OCI-M2 (cell line): Measurements from ENCODE around the gene KCNT2.
"Not testable (repeated sequence)": the region's sequence is repeated elsewhere in the genome, so short reads cannot be mapped to it uniquely, and the experiment has no call there.

Source experiments
- DNase-seq: peaks from one replicate; lab custom pipeline; 2025; ENCODE audit not compliant: unreplicated experiment; lab: John Stamatoyannopoulos, UW

Gene KCNT2

DNA sequence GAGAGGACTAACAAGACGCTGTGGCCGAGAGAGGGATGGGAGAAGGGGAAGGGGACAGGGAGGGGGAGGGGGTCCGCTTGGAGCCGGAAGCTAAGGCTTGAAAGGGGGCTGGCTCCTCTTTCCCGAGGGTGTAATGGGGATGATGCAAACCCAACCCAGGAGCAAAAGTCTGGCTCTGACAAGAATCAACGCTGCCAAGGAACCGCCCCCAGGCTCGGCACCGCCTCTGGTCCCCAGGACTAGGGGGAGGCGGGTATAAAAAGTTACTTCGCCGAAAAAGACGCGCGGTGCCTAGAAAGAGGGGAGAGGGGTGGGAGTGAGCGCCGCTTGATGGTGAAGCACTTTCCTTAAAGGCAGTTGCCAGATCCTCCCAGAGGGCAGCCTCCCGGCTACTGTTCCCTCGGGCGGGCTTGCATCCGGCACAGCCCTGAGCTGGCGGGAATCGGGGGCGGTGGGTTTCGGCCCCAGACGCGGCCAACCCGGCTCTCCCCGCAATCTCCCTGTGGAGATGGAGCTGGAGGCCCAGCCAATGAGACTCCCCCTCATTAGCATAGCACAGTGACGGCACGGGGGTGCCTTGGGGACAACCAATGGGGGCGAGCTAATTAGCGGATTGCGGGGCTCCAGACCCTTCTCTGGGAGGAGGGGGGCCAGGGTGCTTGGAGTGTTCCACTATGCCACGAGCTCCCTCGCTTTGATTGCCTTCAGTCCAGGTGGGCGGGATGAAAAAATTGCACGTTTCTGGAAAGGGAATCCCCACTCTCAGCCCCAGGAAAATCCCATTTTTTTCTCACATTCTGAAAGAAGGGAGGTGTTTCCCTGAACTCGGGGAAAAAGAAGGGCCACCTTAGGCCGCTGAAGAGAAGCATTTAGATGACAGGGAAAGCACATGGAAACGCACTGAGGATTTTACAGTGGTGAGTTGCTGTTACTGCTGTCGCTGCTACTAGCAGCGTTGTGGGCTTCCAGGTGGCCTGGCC, at the start of gene KCNT2:
TSS of gene KCNT2 (minus strand) at position 51 of the 980 bp plus-strand sequence. CDS start 131 bp downstream, outside the sequence.
- DNase-seq, result peak; percentile 50

DNA sequence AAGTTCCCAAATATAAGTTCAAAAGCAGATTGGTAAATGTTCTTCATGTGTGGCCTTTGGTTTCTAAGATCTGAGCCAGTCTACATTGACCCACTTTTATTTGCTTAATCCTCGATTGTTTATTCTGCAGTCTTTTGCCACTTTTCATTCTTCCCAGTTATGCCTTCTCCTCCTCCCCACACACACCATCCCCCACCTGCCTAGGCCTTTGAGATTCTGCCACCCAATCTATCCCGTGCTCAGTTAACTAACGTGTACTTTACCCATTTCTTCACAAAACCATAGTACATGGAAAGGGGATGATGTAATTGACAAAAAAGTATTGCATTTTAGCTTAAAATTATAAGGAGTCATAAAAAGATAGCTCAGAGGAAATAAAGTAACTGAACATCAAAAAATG, 47.3 kb upstream of the KCNT2 start:
- no peak for DNase-seq

DNA sequence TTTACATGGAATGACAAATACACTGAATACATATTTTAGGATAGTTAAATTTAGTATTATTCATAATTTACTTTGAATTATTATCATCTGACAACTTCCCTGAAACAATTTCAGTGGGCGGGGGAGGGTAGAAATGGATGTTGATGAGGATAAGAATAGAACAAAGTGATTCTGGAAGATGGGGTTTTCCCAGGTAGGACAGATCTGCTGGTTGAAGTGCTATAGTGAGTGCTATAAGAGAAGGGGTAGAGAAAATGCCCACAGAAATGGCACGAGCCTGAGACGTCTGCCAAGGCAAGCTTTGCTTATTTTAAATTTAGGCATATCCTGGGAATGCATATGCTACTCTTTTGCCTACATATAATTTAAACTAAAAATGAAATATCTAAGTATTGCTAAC, 46.8 kb upstream of the KCNT2 start:
- DNase-seq, result no peak

DNA sequence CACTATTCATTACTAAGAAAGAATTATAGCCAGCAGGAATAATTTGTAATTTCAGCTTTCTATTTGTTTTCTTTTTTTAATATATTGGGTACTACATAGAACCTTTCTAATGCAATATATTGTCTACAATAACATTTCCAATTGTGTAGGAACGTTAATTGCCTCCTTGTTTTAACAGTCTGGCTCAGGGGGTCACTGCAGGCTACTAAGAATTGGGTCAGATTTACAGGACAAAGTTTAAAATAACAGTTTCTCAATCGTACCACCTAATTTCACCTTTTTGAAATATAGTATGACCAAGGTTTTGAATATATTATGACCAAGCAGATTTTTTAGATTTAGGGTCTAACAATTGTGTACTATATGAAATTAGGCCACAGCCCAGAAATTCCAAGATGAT, 46.0 kb upstream of the KCNT2 start:
- DNase-seq, result no peak

DNA sequence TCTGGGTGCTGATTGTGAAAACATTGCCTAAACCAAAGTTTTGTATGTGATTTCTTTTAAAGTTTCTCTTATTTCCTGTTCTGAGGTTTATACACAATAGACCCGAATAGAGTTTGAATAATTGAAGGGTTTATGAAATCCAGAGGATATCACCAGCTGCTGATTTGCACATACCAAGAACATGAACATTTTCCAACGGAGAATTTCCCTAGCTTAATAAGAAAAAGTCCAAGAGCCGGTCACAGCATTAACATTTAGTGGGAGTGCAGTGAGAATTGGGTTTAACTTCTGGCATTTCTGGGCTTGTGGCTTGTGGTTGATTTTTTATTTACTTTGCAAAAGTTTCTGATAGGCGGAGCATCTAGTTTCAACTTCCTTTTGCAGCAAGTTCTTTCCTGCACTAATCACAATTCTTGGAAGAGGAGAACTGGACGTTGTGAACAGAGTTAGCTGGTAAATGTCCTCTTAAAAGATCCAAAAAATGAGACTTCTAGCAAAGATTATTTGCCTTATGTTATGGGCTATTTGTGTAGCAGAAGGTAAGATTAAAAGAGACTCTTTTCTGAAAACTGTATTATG, 43.5 kb upstream of the KCNT2 start, which contains the start of gene CFH:
TSS of gene CFH (plus strand) at position 407 of the 579 bp plus-strand sequence. CDS start at position 482, 75 bp downstream.
- peak; percentile 12 for DNase-seq

DNA sequence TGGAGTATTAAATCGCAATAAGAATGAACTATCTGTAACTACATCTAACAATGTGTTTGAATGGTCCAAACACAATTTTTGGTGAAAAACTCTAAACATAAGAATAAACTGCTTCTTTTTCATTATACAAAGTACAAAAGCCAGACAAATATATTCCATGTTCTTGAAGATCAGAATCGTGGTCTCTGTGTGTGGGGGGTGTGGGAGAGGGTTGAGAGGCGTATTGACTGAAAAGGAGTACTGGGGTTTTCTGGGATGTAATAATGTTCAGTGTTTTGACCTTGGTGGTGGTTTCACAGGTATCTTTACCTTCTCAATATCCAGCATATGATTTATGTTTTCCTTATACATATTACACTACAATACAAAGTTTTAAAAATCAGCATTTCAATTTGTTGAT, 42.8 kb upstream of the KCNT2 start:
- DNase-seq, result no peak

DNA sequence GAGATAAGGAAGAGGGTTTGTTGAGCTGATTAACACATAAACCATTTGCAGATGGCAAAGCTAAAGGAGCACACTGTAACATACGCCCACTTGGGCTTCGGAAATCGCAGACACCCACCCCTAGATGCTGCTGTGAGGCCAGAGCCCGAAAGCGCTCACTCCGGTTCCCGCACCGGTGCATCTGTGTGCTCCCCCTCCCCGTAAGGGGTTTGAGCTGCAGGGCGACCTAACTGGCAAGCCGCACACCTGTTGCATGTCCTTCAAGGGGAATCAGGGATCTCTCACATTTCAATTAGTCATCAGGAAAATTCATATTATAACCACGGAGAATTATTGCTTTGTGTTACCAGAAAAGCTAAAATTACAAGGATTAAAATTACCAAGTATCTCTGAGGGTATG, 42.2 kb upstream of the KCNT2 start:
- DNase-seq, result no peak

DNA sequence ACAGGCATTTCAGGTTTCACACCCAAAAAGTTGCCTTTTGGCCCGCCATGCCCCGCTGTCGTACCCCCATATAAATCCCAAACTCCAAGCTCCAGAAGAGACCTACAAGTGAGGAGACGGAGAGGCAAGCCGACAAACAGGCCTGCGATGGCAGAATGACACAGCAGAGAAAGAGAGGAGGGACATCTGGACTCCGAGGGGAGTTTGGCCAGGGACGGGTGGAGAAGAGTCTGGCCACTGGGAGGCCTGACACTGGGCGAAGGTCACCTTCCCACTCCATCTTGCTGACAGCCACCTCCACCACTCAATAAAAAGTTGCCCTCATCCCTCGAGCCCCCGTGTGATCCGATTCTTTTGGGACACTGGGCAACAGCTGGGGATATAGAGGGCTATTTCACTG, 41.8 kb upstream of the KCNT2 start:
- DNase-seq, result no peak

DNA sequence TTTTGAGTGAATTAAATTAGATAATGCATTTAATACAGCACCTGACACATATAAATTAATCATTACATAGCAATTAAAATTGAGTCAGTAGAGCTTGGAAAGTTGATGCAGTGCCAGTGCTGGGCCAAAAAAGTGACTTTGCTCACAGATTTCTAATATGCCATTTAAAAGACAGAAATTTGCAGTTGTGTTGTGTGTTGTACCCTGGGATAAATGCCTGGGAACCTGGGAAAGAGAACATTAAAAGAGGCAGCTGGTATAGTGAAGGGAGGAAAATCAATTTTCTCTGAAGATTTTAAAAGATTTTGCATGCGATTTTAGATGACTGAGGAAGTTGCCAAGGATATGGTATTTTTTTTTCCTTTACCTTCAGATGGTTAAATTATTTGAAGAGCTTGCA, 32.7 kb upstream of the KCNT2 start:
- no peak for DNase-seq

DNA sequence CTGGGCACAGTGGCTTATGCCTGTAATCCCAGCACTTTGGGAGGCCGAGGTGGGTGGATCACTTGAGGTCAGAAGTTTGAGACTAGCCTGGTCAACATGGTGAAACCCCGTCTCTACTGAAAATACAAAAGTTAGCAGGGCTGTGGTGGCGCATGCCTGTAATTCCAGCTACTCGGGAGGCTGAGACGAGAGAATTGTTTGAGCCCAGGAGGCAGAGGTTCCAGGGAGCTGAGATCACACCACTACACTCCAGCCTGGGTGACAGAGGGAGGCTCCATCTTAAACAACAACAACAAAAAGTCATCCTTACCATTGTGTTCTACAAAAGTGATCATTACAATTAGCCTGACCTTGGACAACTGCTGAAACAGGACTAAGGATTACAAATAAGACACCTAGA, 31.1 kb upstream of the KCNT2 start:
- DNase-seq, result not testable (repeated sequence)

DNA sequence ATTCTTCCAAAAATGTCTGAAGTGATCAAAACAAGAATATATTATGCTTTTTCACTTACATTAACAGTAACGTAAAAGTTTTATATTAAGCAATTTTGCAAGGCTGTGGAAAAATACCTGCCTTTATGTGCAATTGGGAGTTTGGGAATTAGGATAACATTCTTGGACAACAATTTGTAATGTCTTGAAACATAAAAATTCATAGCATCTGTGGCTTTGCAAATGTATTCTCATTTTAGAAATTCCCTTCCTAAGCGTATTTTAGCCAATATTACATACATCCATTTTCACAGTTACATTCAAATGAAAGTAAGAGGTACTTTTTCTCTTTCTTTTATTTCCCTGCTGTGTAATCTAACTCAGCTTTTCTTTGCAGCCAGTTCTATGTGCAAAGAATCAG, 30.2 kb upstream of the KCNT2 start:
- DNase-seq, result no peak

DNA sequence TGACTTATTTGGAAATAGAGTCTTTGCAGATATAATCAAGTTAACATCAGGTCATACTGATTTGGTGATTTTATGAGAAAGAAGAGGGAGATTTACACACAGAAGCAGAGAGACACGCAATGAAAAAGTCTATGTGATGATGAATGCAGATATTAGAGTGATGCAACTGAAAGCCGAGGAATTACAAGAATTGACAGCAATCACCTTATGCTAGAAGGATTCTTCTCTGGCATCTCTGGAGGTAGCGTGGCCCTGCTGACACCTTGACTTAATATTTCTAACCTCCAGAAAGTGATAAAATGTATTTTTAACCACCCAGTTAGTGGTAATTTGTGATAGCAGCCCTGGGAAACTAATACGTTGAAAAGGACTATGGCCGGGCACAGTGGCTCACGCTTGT, 29.4 kb upstream of the KCNT2 start:
- DNase-seq, result no peak

DNA sequence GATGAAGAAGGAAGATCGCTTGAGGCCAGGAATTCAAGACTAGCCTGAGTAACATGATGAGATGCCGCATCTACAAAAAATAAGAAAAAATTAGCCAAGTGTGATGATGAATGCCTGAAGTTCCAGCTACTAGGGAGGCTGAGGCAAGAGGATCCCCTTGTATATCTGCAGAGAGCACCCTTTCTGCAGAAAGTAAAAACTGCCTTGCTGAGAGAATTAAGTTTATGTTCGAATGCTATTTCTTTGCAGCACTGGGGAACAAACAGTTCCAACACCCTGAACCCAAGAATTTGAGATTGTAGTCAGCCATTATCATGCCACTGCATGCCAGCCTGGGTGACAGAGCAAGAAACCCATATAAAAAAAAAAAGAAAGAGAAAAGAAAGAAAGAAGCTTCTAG, 20.6 kb upstream of the KCNT2 start:
- no peak for DNase-seq

DNA sequence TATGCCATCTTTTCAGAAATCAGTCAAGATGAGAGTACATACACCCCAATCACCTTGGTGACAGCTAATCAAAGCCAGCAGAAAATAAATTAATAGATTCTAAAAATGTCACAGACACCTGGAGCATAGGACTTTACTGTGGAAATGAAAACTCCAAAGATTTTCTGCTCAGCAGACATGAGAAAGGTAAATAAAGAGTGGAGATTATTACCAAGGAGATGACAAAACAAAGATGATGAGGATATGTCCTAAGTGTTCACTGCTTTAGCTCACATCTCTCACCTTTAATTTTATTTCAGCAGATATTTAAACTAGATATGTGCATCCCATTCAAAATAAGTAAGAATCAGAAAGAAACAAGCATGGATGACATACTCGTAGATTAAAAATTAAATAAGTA, 14.8 kb upstream of the KCNT2 start:
- DNase-seq, result no peak

DNA sequence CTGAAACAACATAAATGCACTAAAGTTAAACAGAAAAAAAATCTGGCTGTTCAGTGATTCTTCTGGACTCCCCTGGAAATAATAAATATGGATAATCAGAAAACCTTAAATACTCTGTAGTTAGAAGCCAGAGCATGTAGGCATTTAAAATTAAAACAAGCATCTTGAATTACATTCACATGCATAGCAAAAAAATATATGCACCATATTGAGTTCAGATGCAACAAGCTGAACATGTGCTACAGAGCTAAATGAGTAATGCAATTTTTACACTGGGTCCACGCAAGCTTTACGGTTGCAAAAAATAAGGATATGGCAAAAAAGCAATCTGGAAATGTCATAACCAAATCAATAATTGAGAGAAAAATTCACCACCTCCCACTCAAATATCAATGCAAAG, 11.5 kb upstream of the KCNT2 start:
- no peak for DNase-seq

DNA sequence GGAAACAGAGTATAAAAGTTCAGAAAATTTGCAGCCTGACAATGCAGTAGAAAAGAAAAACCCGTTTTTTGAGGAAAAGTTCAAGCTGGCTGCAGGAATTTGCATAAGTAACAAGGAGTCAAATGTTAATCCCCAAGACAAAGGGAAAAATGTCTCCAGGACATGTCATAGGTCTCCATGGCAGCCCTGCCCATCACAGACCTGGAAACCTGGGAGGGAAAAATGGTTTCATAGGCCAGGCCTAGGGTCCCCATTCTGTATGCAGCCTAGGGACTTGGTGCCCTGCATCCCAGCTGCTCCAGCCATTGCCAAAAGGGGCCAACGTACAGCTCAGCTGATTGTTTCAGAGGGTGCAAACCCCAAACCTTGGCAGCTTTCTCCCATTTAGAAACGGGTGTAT, 3.6 kb upstream of the KCNT2 start:
- DNase-seq, result no peak

DNA sequence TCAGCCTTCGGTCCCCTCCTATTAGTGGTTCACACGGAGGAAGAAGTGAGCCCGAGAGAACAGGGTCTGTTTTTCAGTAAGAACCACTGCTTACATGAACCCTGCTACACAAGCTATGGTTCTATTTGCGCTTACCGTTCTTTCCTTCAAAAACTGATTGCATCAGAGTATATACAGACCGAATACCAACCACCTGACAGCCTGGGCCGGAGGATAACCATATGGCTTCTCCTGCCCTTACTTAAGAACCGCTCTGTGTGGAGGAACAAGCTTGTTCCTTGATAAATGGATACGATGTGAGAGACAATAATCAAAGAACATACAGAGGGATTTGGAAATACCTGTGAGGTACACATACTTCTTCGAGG, 1.1 kb upstream of the KCNT2 start:
- no peak for DNase-seq

DNA sequence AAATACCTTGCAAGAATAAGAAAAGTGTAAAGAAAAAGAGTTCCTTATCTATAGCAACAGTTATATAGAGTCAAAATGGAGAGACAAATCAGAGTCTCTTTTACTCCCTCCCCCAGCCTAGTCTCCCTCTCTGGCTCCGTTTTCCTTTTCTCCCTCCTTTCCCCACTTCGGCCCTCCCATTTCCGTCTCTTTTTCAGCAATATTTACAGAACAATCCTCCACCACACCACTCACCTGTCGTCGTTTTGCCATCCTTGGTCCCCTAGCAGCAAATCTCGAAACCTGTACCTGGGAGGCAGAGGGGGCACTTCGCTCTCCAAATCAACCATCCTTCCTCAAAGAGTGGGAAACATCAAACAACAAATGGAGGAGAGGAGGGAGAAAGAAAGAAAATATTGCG, 259 bp downstream of the KCNT2 start:
- DNase-seq, result no peak

DNA sequence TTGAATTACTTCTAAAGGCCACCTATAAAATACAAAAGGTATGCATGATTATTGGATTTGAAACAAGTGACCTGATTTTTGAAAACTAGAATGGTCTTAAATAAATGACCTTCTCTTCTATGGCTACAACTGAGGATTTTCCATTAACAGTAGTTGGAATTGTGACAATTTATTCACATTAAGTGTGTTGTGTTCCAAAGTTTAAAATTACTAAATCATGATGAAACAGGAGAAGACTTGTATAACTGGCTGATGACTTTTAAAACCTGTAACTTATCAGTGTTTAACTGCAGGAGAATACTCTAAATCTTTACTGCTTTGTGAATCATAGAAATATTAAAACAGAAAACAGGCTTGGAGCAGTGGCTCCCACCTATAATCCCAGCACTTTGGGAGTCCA, 4.6 kb downstream of the KCNT2 start:
- DNase-seq, result no peak

DNA sequence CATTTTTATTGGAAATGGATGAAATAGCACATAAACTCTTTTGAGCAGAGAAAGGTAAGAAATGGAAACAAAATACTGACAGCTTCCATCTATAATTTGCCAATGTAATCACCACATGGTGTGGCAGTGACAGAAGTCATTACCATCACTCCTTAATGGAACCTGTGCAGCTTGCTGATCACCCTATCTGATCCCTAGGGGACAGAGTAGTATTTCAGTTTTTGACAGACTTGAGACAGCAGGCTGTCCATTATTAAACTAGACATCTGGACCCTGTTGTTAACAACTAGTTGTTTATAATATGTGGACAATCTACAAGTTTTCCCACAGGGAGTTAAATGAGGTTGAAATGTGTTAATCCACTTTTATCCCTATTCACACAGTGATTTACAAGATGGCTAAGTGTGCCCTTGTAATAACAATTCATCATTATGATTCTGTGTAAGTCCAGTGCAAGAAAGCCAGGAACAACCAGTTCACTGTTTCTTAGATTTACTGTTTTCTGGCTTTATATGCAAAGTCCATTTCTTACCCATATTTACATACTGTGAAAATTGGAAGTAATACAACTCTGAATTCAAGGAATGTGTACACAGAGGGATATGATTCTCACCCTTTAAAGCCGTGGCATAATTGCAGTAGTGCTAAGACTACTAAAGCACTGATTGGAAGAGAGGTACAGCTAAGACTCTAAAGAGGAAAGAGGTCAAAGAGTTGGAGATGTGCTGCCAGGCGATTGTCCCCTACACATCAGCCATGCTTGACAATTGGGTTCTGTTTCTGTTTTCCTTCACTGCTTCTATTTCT, 9.1 kb downstream of the KCNT2 start:
- no peak for DNase-seq

DNA sequence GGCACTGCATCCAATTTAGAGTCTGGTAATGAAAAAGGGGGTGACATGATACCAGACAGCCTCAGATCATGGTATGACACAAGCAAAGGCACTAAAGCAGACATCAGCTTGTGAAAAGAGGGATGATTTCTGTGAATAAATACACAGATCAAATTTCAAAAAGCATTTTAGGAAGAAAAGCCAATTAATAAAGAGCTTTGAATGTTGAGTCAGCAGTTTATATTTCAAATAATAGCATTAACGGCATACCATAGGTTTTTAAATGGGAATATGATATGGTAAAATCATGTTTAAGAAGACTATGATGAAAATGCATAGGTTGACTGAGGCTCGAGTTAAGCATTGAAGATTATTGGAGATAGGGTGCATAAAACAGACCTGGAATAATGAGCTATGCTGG, 13.5 kb downstream of the KCNT2 start:
- DNase-seq, result no peak

DNA sequence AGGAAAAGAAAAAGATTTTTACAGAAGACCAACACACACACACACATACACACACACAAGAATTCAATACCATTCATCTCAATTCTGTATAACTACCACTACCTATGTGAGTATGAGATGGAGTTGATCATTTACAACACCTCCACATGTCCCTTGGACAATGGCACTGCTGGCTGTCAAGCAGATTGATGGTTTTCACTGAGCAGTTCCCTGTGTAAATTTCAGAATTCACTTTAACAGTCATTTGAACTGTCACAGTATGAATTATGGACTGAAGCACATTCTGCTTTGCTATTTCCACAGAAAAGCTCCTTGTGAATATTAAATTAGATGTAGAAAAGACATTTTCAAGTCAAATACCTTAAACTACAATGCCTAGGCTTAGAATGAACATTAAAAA, 14.3 kb downstream of the KCNT2 start:
- DNase-seq, result no peak
